HG03025 (cell line): ENCODE data around the gene FOXL2.

Experiments
- ATAC-seq: cut with Tn5 transposase; IDR thresholded peaks from one replicate; pipeline ENCODE4 v1.9.1; 2021; ENCODE audit warnings: mild to moderate bottlenecking, moderate library complexity; ENCODE audit not compliant: unreplicated experiment, low FRiP score

Gene FOXL2

GRCh38 chr3:138946663-138947494, at the start of gene FOXL2, which contains the start of gene FOXL2NB:
TSS of gene FOXL2 (minus strand) at chr3:138947137. CDS start at chr3:138946722, 415 bp downstream.
TSS of gene FOXL2NB (plus strand) at chr3:138947217. CDS start at chr3:138947365, 148 bp downstream.
- no peak for ATAC-seq

GRCh38 chr3:138995706-138996105, 48.8 kb upstream of the FOXL2 start:
- no peak for ATAC-seq

GRCh38 chr3:138987181-138987580, 40.2 kb upstream of the FOXL2 start:
- ATAC-seq, result no peak

GRCh38 chr3:138985932-138986331, 39.0 kb upstream of the FOXL2 start:
- no peak for ATAC-seq

GRCh38 chr3:138984816-138985215, 37.9 kb upstream of the FOXL2 start:
- no peak for ATAC-seq

- ATAC-seq, result no peak
Measured at GRCh38 chr3:138976047-138976446, 29.1 kb upstream of the FOXL2 start.

GRCh38 chr3:138975351-138975750, 28.4 kb upstream of the FOXL2 start:
- no peak for ATAC-seq

- no peak for ATAC-seq
Measured at GRCh38 chr3:138974462-138974861, 27.5 kb upstream of the FOXL2 start.

- no peak for ATAC-seq
Measured at GRCh38 chr3:138972941-138973340, 26.0 kb upstream of the FOXL2 start.

- no peak for ATAC-seq
Measured at GRCh38 chr3:138971766-138972320, 24.9 kb upstream of the FOXL2 start.

GRCh38 chr3:138964923-138965322, 18.0 kb upstream of the FOXL2 start:
- no peak for ATAC-seq

- ATAC-seq, result no peak
Measured at GRCh38 chr3:138964264-138964663, 17.3 kb upstream of the FOXL2 start.

GRCh38 chr3:138962854-138963560, 16.1 kb upstream of the FOXL2 start:
- ATAC-seq, result no peak

- ATAC-seq, result no peak
Measured at GRCh38 chr3:138960417-138960852, 13.5 kb upstream of the FOXL2 start.

GRCh38 chr3:138950701-138951100, 3.8 kb upstream of the FOXL2 start:
- ATAC-seq, result no peak

GRCh38 chr3:138950006-138950644, 3.2 kb upstream of the FOXL2 start:
- no peak for ATAC-seq

- ATAC-seq, result no peak
Measured at GRCh38 chr3:138949445-138950005, 2.6 kb upstream of the FOXL2 start.

- ATAC-seq, result no peak
Measured at GRCh38 chr3:138949002-138949418, 2.1 kb upstream of the FOXL2 start.

GRCh38 chr3:138948371-138949001, 1.5 kb upstream of the FOXL2 start:
- ATAC-seq, result no peak

GRCh38 chr3:138947495-138948121, 671 bp upstream of the FOXL2 start:
- ATAC-seq, result no peak
